Endothelial cell of umbilical vein (primary cell): ENCODE measurements around the gene SH3GLB2. TPM values are rescaled to one million over a fixed set of nuclear protein-coding genes. Genes with fewer than 3 reads are reported as not detected.

Experiments used
- BruUV-seq: library from RNA; stranded (reverse); fragments of 400-500 nt; replicated peaks from 2 replicates; lab custom pipeline; 2021; lab: Mats Ljungman, UMichigan
- CTCF ChIA-PET: fragments of 300-600, 350-600 bp; sonication (Branson Sonifier 250); formaldehyde crosslinking; loops from one replicate; lab custom pipeline; 2021; ENCODE audit warnings: antibody characterized with exemption, inconsistent platforms; lab: Charles Lee
- POLR2A ChIA-PET: fragments of 300-600, 350-600 bp; sonication (Branson Sonifier 250); formaldehyde crosslinking; loops from one replicate; lab custom pipeline; 2021; ENCODE audit warnings: antibody characterized with exemption, inconsistent platforms; lab: Charles Lee
- DNase-seq: peaks from one replicate; pipeline ENCODE4 v3.0.0-alpha.2; 2011; ENCODE audit warnings: low read depth, low spot score
- FAIRE-seq: peaks from 2 replicates; lab custom pipeline; 2011; peaks lifted over from hg19 to GRCh38; lab: Jason Lieb, UNC
- H2AFZ ChIP-seq: 2 replicates; pipeline ENCODE4 v1.6.0; 2012; ENCODE audit warnings: low read depth, low read length, control low read depth, inconsistent platforms
- H3K27ac ChIP-seq: 2 replicates; pipeline ENCODE4 v1.5.1; 2011; ENCODE audit warnings: low read depth, mild to moderate bottlenecking, control low read depth, low read length, moderate library complexity; ENCODE audit not compliant: insufficient read depth
- H3K27me3 ChIP-seq, 2 experiments: 2 replicates each; pipeline versions ENCODE4 v1.6.0 to v1.6.1; 2011; ENCODE audit warnings: low read length in 2 of 2, mixed read lengths in 1 of 2; ENCODE audit not compliant: control insufficient read depth in 2 of 2, insufficient read depth in 2 of 2
- H3K36me3 ChIP-seq, 2 experiments: 2 replicates in 1 of 2; 3 replicates in 1 of 2; pipeline ENCODE4 v1.5.1; 2011; ENCODE audit warnings: low read length in 2 of 2, mild to moderate bottlenecking in 1 of 2, moderate library complexity in 1 of 2; ENCODE audit not compliant: control insufficient read depth in 2 of 2, insufficient read depth in 2 of 2; ENCODE audit errors: extremely low read depth in 1 of 2
- H3K4me1 ChIP-seq: 3 replicates; pipeline ENCODE4 v1.5.1; 2011; ENCODE audit warnings: mild to moderate bottlenecking, low read length; ENCODE audit not compliant: control insufficient read depth, insufficient read depth; ENCODE audit errors: extremely low read depth
- H3K4me2 ChIP-seq: 2 replicates; pipeline ENCODE4 v1.6.1; 2011; ENCODE audit warnings: low read length, control low read depth, mixed read lengths; ENCODE audit not compliant: insufficient read depth
- H3K4me3 ChIP-seq, 3 experiments: fragments of 200-600 bp in 1 of 3; sonication (generic), shearing (Covaris generic) in 1 of 3; replicated peaks in 1 of 3; 2 replicates each; pipeline ENCODE4 v1.5.1; 2011 to 2016; ENCODE audit warnings: control low read depth in 3 of 3, low read length in 3 of 3, mild to moderate bottlenecking in 2 of 3, inconsistent platforms in 1 of 3, low read depth in 1 of 3, moderate library complexity in 1 of 3; ENCODE audit not compliant: insufficient read depth in 1 of 3
- H3K79me2 ChIP-seq: 2 replicates; pipeline ENCODE4 v1.6.0; 2012; ENCODE audit warnings: low read length, inconsistent platforms; ENCODE audit not compliant: control insufficient read depth, insufficient read depth
- H3K9ac ChIP-seq: replicated peaks from 2 replicates; pipeline ENCODE3; 2011; ENCODE audit warnings: low read length, control low read depth; ENCODE audit not compliant: insufficient read depth; ENCODE audit errors: extremely low read depth
- H3K9me1 ChIP-seq: replicated peaks from 3 replicates; pipeline ENCODE4 v1.6.0; 2011; ENCODE audit warnings: mild to moderate bottlenecking, low read length; ENCODE audit not compliant: control insufficient read depth, insufficient read depth; ENCODE audit errors: extremely low read depth
- H3K9me3 ChIP-seq: replicated peaks from 2 replicates; pipeline ENCODE4 v1.5.1; 2012; ENCODE audit warnings: low read length, inconsistent platforms; ENCODE audit not compliant: control insufficient read depth, insufficient read depth
- H4K20me1 ChIP-seq: replicated peaks from 2 replicates; pipeline ENCODE3; 2011; ENCODE audit warnings: mild to moderate bottlenecking, low read length; ENCODE audit not compliant: control insufficient read depth, insufficient read depth; ENCODE audit errors: extremely low read depth
- EZH2 ChIP-seq: IDR thresholded peaks from 2 replicates; pipeline ENCODE4 v1.6.1; 2012; ENCODE audit warnings: borderline replicate concordance, low read depth, mild to moderate bottlenecking, moderate library complexity, low read length, inconsistent platforms; ENCODE audit not compliant: severe bottlenecking
- FOS ChIP-seq: IDR thresholded peaks from 2 replicates; pipeline ENCODE4 v1.6.1; 2011; ENCODE audit warnings: mild to moderate bottlenecking, low read length, moderate library complexity, borderline replicate concordance; ENCODE audit not compliant: insufficient read depth
- GATA2 ChIP-seq: IDR thresholded peaks from 2 replicates; pipeline ENCODE4 v1.7.0; 2011; ENCODE audit warnings: low read depth, mild to moderate bottlenecking, moderate library complexity, mixed read lengths, low read length; ENCODE audit not compliant: insufficient read length, insufficient read depth
- JUN ChIP-seq: IDR thresholded peaks from 2 replicates; pipeline ENCODE4 v1.6.1; 2011; ENCODE audit warnings: borderline replicate concordance, low read depth; ENCODE audit not compliant: insufficient read length, insufficient read depth
- MYC ChIP-seq: IDR thresholded peaks from one replicate; pipeline ENCODE4 v1.6.1; 2011; ENCODE audit warnings: mild to moderate bottlenecking, low read depth, low read length
- POLR2A ChIP-seq: IDR thresholded peaks from 2 replicates; pipeline ENCODE4 v1.6.1; 2012; ENCODE audit warnings: low read depth, mild to moderate bottlenecking, control low read depth, low read length
- POLR2AphosphoS5 ChIP-seq: IDR thresholded peaks from 2 replicates; pipeline ENCODE4 v1.6.1; 2012; ENCODE audit warnings: low read depth, mild to moderate bottlenecking, control low read depth, low read length, moderate library complexity; ENCODE audit not compliant: insufficient read depth
- dilution Hi-C: fragments of 300-500 bp; cut with MboI; formaldehyde crosslinking; loops from one replicate; pipeline ENCODE4 v1.15.0; 2019; ENCODE audit warnings: low sequenced_read_pairs; ENCODE audit not compliant: extremely low pct_ligation_motif_present
- intact Hi-C: fragments of 100-400 bp; cut with micrococcal nuclease; formaldehyde crosslinking; loops from one replicate; pipeline ENCODE4 v1.10.0; 2022
- polyA plus RNA-seq, 4 experiments: library from polyadenylated mRNA; depleted of rRNA in 3 of 4; stranded (reverse) in 3 of 4; unstranded in 1 of 4; fragments of >200 nt; gene quantifications; 2 replicates each; pipeline versions ENCODE4 v1.2.1 to v1.2.3, GENCODE V29; 2011 to 2012; ENCODE audit warnings: missing spikeins in 1 of 4
- total RNA-seq: library from RNA; stranded (reverse); gene quantifications from 2 replicates; pipeline ENCODE4 v1.2.3, GENCODE V29; 2021
- TF ChIP-seq, protein P1 (sequence below): IDR thresholded peaks from 2 replicates; pipeline ENCODE4 v1.6.1; 2011; ENCODE audit not compliant: insufficient read depth, insufficient read length
- TF ChIP-seq, protein P2 (sequence below), 2 donors: IDR thresholded peaks; 1 replicate in 1 of 2; 2 replicates in 1 of 2; pipeline ENCODE4 v1.5.1; 2011; ENCODE audit warnings: low read length in 2 of 2, mild to moderate bottlenecking in 2 of 2, moderate library complexity in 2 of 2, control low read depth in 1 of 2, inconsistent platforms in 1 of 2, low read depth in 1 of 2; ENCODE audit not compliant: insufficient read depth in 1 of 2; ENCODE audit errors: extremely low read depth in 1 of 2

SH3GLB2 gene
- total and polyA plus RNA-seq, 2 donors (not counting 3 experiments of a cell fraction or from before 2014, with no cell fraction given) = 58.8 to 77.5 TPM

DNA sequence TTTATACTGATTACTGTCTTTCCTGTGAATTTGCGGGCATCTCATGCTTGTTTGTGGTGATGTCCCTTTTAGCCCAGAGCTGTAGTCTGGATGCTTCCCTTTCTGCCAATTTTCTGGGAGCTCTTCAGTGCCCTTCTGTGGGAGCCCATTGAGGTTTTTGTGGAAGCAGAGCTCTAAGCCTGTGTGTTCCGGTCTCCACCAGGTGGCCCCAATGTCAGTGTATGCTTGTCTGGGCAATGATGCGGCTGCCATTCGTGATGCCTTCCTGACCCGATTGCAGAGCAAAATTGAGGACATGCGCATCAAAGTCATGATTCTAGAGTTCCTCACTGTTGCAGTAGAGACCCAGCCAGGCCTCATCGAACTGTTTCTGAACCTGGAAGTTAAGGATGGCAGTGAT is 35.1 kb downstream of the SH3GLB2 start:
- no peak for FAIRE-seq
- peaks cover 26 to 40% of the 10 kb centered on the region in 2 experiments for H3K36me3 ChIP-seq
- dilution Hi-C loops = no loop called here

DNA sequence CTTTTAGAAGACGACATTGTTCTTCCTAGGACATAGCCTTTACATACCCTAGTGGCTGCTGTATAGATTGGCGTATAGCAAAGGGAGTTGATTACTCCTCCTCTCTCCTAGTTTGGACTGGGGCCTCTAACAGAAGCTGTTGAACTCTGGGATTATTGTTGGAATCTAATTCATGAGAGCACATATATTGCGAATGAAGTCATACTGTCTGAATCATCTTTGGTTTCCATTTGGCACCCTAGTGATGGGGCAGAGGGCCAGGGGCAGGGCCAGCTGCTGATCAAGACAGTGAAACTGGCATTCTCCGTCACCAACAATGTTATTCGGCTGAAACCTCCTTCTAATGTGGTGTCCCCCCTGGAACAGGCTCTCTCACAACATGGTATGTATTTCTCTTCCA is 40.3 kb downstream of the SH3GLB2 start:
- no peak overlapping the region for H2AFZ ChIP-seq
- no peaks in the 10 kb centered on the region for H3K27me3 ChIP-seq
- peaks cover 24 to 31% of the 10 kb centered on the region in 2 experiments for H3K36me3 ChIP-seq
- H3K79me2 ChIP-seq = no peaks in the 10 kb centered on the region
- BruUV-seq = no TSS peak
- H3K9me1 ChIP-seq = no peaks in the 10 kb centered on the region
- no peaks in the 10 kb centered on the region for H3K9me3 ChIP-seq
- DNase-seq (no peak), FAIRE-seq (no peak)
- no peak overlapping the region for H3K4me2 ChIP-seq
- POLR2A ChIA-PET = interaction anchor here (0.6 kb wide), 2 partner anchors 24 to 136 kb away, joined by 4 to 5 read pairs; no protein-coding TSS in a partner anchor
- TF ChIP-seq GATA2 (no peak), POLR2A (no peak), POLR2AphosphoS5 (no peak), FOS (no peak), EZH2 (no peak), MYC (no peak), JUN (no peak)
- TF ChIP-seq, protein P1, sequence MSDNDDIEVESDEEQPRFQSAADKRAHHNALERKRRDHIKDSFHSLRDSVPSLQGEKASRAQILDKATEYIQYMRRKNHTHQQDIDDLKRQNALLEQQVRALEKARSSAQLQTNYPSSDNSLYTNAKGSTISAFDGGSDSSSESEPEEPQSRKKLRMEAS = no peak
- TF ChIP-seq, protein P2, sequence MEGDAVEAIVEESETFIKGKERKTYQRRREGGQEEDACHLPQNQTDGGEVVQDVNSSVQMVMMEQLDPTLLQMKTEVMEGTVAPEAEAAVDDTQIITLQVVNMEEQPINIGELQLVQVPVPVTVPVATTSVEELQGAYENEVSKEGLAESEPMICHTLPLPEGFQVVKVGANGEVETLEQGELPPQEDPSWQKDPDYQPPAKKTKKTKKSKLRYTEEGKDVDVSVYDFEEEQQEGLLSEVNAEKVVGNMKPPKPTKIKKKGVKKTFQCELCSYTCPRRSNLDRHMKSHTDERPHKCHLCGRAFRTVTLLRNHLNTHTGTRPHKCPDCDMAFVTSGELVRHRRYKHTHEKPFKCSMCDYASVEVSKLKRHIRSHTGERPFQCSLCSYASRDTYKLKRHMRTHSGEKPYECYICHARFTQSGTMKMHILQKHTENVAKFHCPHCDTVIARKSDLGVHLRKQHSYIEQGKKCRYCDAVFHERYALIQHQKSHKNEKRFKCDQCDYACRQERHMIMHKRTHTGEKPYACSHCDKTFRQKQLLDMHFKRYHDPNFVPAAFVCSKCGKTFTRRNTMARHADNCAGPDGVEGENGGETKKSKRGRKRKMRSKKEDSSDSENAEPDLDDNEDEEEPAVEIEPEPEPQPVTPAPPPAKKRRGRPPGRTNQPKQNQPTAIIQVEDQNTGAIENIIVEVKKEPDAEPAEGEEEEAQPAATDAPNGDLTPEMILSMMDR (IDR thresholded peaks at IDR 0.05; ENCODE audit: extremely low read depth in 1 of 2, insufficient read depth in 1 of 2, low read depth in 1 of 2, low read length in 2 of 2) = no peak
- H3K27ac ChIP-seq = no peak overlapping the region
- H4K20me1 ChIP-seq = no peaks in the 10 kb centered on the region
- CTCF ChIA-PET = interaction anchor here (1.0 to 1.3 kb wide), 4 partner anchors 18 to 254 kb away, joined by 3 to 5 read pairs (median 4); partner anchors contain the start of genes DOLK, ENDOG and NUP188
- no peak overlapping the region for H3K4me3 ChIP-seq
- no peak overlapping the region for H3K9ac ChIP-seq
- no peaks in the 10 kb centered on the region for H3K4me1 ChIP-seq
- dilution Hi-C loops (no loop called here), intact Hi-C loops (no loop called here)

More for the DNA sequence above, 35.1 kb downstream of the SH3GLB2 start:
- CTCF ChIA-PET = interaction anchor here (0.6 to 1.2 kb wide), 7 partner anchors 10 to 631 kb away, joined by 3 to 6 read pairs (median 4); partner anchors contain the start of gene SH3GLB2
- no peak for DNase-seq
- Histone ChIP-seq H3K27ac (no peak overlapping the region), H3K4me1 (no peaks in the 10 kb centered on the region), H3K9ac (no peak overlapping the region), H3K4me3 (no peak overlapping the region), H4K20me1 (no peaks in the 10 kb centered on the region), H3K9me3 (no peaks in the 10 kb centered on the region), H3K27me3 (no peaks in the 10 kb centered on the region), H2AFZ (no peak overlapping the region), H3K79me2 (no peaks in the 10 kb centered on the region), H3K9me1 (no peaks in the 10 kb centered on the region), H3K4me2 (no peak overlapping the region)
- intact Hi-C loops = no loop called here
- TF ChIP-seq MYC (no peak), EZH2 (no peak)
- TF ChIP-seq, protein P2 (IDR thresholded peaks at IDR 0.05; ENCODE audit: extremely low read depth in 1 of 2, insufficient read depth in 1 of 2, low read depth in 1 of 2, low read length in 2 of 2) = peak; percentile 9 to 31
- POLR2A ChIA-PET = no interaction called here
- BruUV-seq = no TSS peak
